CD4-positive, alpha-beta memory T cell (primary cell): Measurements from ENCODE around the gene APLN. TPM values are rescaled to one million over a fixed set of nuclear protein-coding genes. Genes with fewer than 3 reads are reported as not detected.

Experiments
- CTCF ChIA-PET: fragments of 350-600 bp; sonication (Branson Sonifier 250); formaldehyde crosslinking; loops from one replicate; lab custom pipeline; 2021; ENCODE audit warnings: inconsistent platforms; ENCODE audit not compliant: partially characterized antibody; lab: Charles Lee
- POLR2A ChIA-PET: fragments of 350-600 bp; sonication (Branson Sonifier 250); formaldehyde crosslinking; loops from one replicate; lab custom pipeline; 2021; ENCODE audit not compliant: partially characterized antibody; lab: Charles Lee
- DNase-seq, 5 donors: peaks; one replicate each; pipeline versions ENCODE4 v3.0.0 to v3.0.0-alpha.2; 2020 to 2022; ENCODE audit warnings: mixed read lengths in 1 of 5
- H3K27ac ChIP-seq: one replicate; pipeline ENCODE4 v1.7.0; 2013; ENCODE audit warnings: low read depth, low read length
- H3K27me3 ChIP-seq: 2 replicates; pipeline ENCODE4 v1.7.0; 2013; ENCODE audit warnings: mild to moderate bottlenecking, low read length, moderate library complexity; ENCODE audit not compliant: insufficient read depth
- H3K36me3 ChIP-seq: 2 replicates; pipeline ENCODE4 v1.7.0; 2013; ENCODE audit warnings: mild to moderate bottlenecking, low read length, moderate library complexity; ENCODE audit not compliant: insufficient read depth
- H3K4me1 ChIP-seq: 2 replicates; pipeline ENCODE4 v1.7.0; 2013; ENCODE audit warnings: mild to moderate bottlenecking, low read length, moderate library complexity; ENCODE audit not compliant: insufficient read depth
- H3K4me3 ChIP-seq, 2 donors: one replicate each; pipeline ENCODE4 v1.7.0; 2013; ENCODE audit warnings: low read length in 2 of 2, mild to moderate bottlenecking in 1 of 2
- H3K9me3 ChIP-seq, 2 donors: one replicate each; pipeline ENCODE4 v1.7.0; 2013; ENCODE audit warnings: low read length in 2 of 2, control low read depth in 1 of 2; ENCODE audit not compliant: control insufficient read depth in 1 of 2
- H3K27ac Mint-ChIP-seq, 7 donors: one replicate each; pipeline ENCODE4 v1.8.0; 2020 to 2021; ENCODE audit warnings: mixed read lengths in 7 of 7, mild to moderate bottlenecking in 6 of 7, inconsistent platforms in 3 of 7, moderate library complexity in 3 of 7
- H3K27me3 Mint-ChIP-seq, 2 donors: one replicate each; pipeline ENCODE4 v1.8.0; 2020 to 2021; ENCODE audit warnings: mixed read lengths in 2 of 2
- H3K36me3 Mint-ChIP-seq, 2 donors: one replicate each; pipeline ENCODE4 v1.8.0; 2020 to 2021; ENCODE audit warnings: mixed read lengths in 2 of 2, inconsistent platforms in 1 of 2, mild to moderate bottlenecking in 1 of 2
- H3K4me1 Mint-ChIP-seq, 4 donors: one replicate each; pipeline ENCODE4 v1.8.0; 2020 to 2021; ENCODE audit warnings: mixed read lengths in 4 of 4, mild to moderate bottlenecking in 1 of 4
- H3K4me3 Mint-ChIP-seq, 8 donors: one replicate each; pipeline ENCODE4 v1.8.0; 2020 to 2021; ENCODE audit warnings: mixed read lengths in 8 of 8, mild to moderate bottlenecking in 7 of 8, moderate library complexity in 6 of 8, inconsistent platforms in 3 of 8
- H3K9me3 Mint-ChIP-seq, 8 donors: one replicate each; pipeline ENCODE4 v1.8.0; 2020 to 2021; ENCODE audit warnings: mixed read lengths in 8 of 8, mild to moderate bottlenecking in 5 of 8, inconsistent platforms in 3 of 8, moderate library complexity in 1 of 8
- intact Hi-C: fragments of 100-400 bp; cut with micrococcal nuclease; formaldehyde crosslinking; loops from one replicate; pipeline ENCODE4 v1.15.1; 2023
- polyA plus RNA-seq, 2 donors: library from polyadenylated mRNA; unstranded; fragments of 300-500 nt; fragmentation: Illumina TruSeq; gene quantifications; one replicate each; pipeline ENCODE4 v1.2.3, GENCODE V29; 2021
- total RNA-seq, 2 experiments: library from RNA; stranded (reverse); gene quantifications; one replicate each; pipeline ENCODE4 v1.2.3, GENCODE V29; 2021

APLN gene
- total and polyA plus RNA-seq, 4 experiments from 2014 or later, result not detected

- no peaks in the 10 kb centered on the region for H3K27me3 ChIP-seq
- Mint-ChIP-seq H3K4me1 (no peaks in the 10 kb centered on the region), H3K27me3 (peaks cover 0 to 5% of the 10 kb centered on the region in 2 donors), H3K4me3 (no peak overlapping the region), H3K27ac (peak overlapping the region in 1 of 7 donors; percentile 37), H3K36me3 (no peaks in the 10 kb centered on the region), H3K9me3 (no peaks in the 10 kb centered on the region)
- ChIA-PET CTCF (no interaction called here), POLR2A (no interaction called here)
- no peaks in the 10 kb centered on the region for H3K36me3 ChIP-seq
- H3K27ac ChIP-seq, result no peak overlapping the region
- H3K4me1 ChIP-seq, result no peaks in the 10 kb centered on the region
- no peak for DNase-seq
- intact Hi-C loops, result no loop called here
- no peak overlapping the region for H3K4me3 ChIP-seq
- H3K9me3 ChIP-seq, result no peaks in the 10 kb centered on the region
Observed at GRCh38 chrX:129647418-129648410, 7.0 kb downstream of the APLN start.

- POLR2A ChIA-PET, result no interaction called here
Observed at GRCh38 chrX:129646566-129647417, 8.0 kb downstream of the APLN start.

GRCh38 chrX:129642641-129643040 is 12.1 kb downstream of the APLN start:
- no peak overlapping the region for H3K4me3 ChIP-seq
- Mint-ChIP-seq H3K4me1 (peaks cover 0 to 6% (median under 1%) of the 10 kb centered on the region in 4 donors), H3K36me3 (no peaks in the 10 kb centered on the region), H3K27me3 (no peaks in the 10 kb centered on the region), H3K4me3 (no peak overlapping the region), H3K9me3 (peaks cover 0 to 3% (median 0%) of the 10 kb centered on the region in 8 donors), H3K27ac (no peak overlapping the region)
- no peak for DNase-seq
- intact Hi-C loops, result no loop called here
- H3K4me1 ChIP-seq, result peaks cover 2% of the 10 kb centered on the region
- ChIA-PET CTCF (no interaction called here), POLR2A (no interaction called here)
- no peaks in the 10 kb centered on the region for H3K27me3 ChIP-seq
- no peak overlapping the region for H3K27ac ChIP-seq
- no peaks in the 10 kb centered on the region for H3K9me3 ChIP-seq
- H3K36me3 ChIP-seq, result no peaks in the 10 kb centered on the region

More at GRCh38 chrX:129646566-129647417, 8.0 kb downstream of the APLN start:
- no peaks in the 10 kb centered on the region for H3K36me3 ChIP-seq
- CTCF ChIA-PET, result no interaction called here
- no peak for DNase-seq
- Mint-ChIP-seq H3K27me3 (no peaks in the 10 kb centered on the region), H3K36me3 (no peaks in the 10 kb centered on the region), H3K4me3 (no peak overlapping the region), H3K4me1 (no peaks in the 10 kb centered on the region), H3K27ac (no peak overlapping the region), H3K9me3 (no peaks in the 10 kb centered on the region)
- H3K27ac ChIP-seq, result no peak overlapping the region
- no peak overlapping the region for H3K4me3 ChIP-seq
- H3K27me3 ChIP-seq, result no peaks in the 10 kb centered on the region
- H3K9me3 ChIP-seq, result no peaks in the 10 kb centered on the region
- intact Hi-C loops, result no loop called here
- no peaks in the 10 kb centered on the region for H3K4me1 ChIP-seq

DNA sequence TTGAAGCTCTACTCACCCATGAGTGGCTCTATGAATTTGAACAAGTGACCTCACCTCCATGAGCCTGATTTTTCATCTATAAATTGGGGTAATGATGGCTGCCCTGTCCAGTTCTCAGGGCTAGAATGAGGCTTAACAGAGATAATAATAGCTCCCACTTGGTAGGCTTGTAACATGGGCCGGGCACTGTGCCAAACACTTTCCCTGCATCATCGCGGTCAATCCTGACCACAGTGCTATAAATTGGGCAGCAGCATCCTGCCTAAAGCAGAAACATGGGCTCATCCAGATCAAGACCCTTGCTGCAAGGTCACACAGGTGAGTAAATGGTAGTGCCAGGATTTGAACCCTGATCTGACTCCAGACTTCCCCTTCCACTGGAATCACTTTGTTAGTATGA is 12.8 kb downstream of the APLN start:
- H3K4me3 Mint-ChIP-seq, result no peak overlapping the region
- Histone ChIP-seq H3K4me3 (no peak overlapping the region), H3K9me3 (no peaks in the 10 kb centered on the region), H3K4me1 (peaks cover 7% of the 10 kb centered on the region), H3K27me3 (no peaks in the 10 kb centered on the region), H3K36me3 (no peaks in the 10 kb centered on the region), H3K27ac (no peak overlapping the region)
- H3K27ac Mint-ChIP-seq, result no peak overlapping the region
- ChIA-PET CTCF (interaction anchor here (1.0 to 6.3 kb wide), 3 partner anchors 142 to 407 kb away, joined by 3 to 48 read pairs (median 4); no protein-coding TSS in a partner anchor), POLR2A (no interaction called here)
- no peaks in the 10 kb centered on the region for H3K27me3 Mint-ChIP-seq
- H3K36me3 Mint-ChIP-seq, result no peaks in the 10 kb centered on the region
- DNase-seq, result no peak
- H3K4me1 Mint-ChIP-seq, result peaks cover 0 to 12% (median 2%) of the 10 kb centered on the region in 4 donors
- intact Hi-C loops, result no loop called here
- peaks cover 0 to 3% (median 0%) of the 10 kb centered on the region in 8 donors for H3K9me3 Mint-ChIP-seq

- no peaks in the 10 kb centered on the region for H3K27me3 Mint-ChIP-seq
- intact Hi-C loops, result no loop called here
- H3K9me3 ChIP-seq, result no peaks in the 10 kb centered on the region
- H3K27ac ChIP-seq, result no peak overlapping the region
- ChIA-PET CTCF (interaction anchor here (1.0 to 6.3 kb wide), 3 partner anchors 142 to 407 kb away, joined by 3 to 48 read pairs (median 4); no protein-coding TSS in a partner anchor), POLR2A (no interaction called here)
- H3K4me1 Mint-ChIP-seq, result peaks cover 0 to 12% (median 2%) of the 10 kb centered on the region in 4 donors
- no peak overlapping the region for H3K4me3 ChIP-seq
- no peak for DNase-seq
- H3K9me3 Mint-ChIP-seq, result peaks cover 0 to 3% (median 0%) of the 10 kb centered on the region in 8 donors
- H3K27ac Mint-ChIP-seq, result no peak overlapping the region
- no peaks in the 10 kb centered on the region for H3K36me3 ChIP-seq
- H3K27me3 ChIP-seq, result no peaks in the 10 kb centered on the region
- peaks cover 7% of the 10 kb centered on the region for H3K4me1 ChIP-seq
- no peaks in the 10 kb centered on the region for H3K36me3 Mint-ChIP-seq
- no peak overlapping the region for H3K4me3 Mint-ChIP-seq
Observed at GRCh38 chrX:129641469-129641868, 13.3 kb downstream of the APLN start.

DNA sequence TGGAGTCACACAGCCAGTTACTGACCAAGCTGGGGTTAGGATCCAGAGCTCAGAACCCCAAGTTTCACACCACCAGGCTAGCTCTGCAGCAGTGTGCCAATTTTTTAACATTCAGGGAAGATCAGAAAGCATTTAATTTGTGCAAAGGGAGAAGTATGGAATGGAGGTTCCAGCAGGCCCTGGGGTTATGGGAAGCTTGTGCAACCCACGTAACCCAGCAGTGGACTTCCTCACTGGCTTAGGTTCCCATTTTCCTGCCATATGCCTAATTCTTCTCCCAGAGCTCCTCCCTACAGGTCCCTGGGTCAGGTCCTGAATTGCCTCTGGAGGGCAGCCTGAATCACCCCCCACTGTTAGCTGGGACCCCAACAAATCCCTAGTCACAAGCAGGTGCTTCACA is 14.0 kb downstream of the APLN start:
- DNase-seq, result no peak
- intact Hi-C loops, result no loop called here
- CTCF ChIA-PET, result interaction anchor here (0.7 to 6.3 kb wide), 6 partner anchors 38 to 408 kb away, joined by 3 to 48 read pairs (median 5); no protein-coding TSS in a partner anchor
- Histone ChIP-seq H3K27ac (no peak overlapping the region), H3K9me3 (no peaks in the 10 kb centered on the region), H3K4me1 (peaks cover 7% of the 10 kb centered on the region), H3K27me3 (no peaks in the 10 kb centered on the region), H3K4me3 (no peak overlapping the region), H3K36me3 (no peaks in the 10 kb centered on the region)
- POLR2A ChIA-PET, result no interaction called here
- H3K4me1 Mint-ChIP-seq, result peaks cover 0 to 12% (median 2%) of the 10 kb centered on the region in 4 donors
- no peaks in the 10 kb centered on the region for H3K36me3 Mint-ChIP-seq
- H3K4me3 Mint-ChIP-seq, result no peak overlapping the region
- H3K27ac Mint-ChIP-seq, result no peak overlapping the region
- H3K27me3 Mint-ChIP-seq, result no peaks in the 10 kb centered on the region
- H3K9me3 Mint-ChIP-seq, result peaks cover 0 to 3% (median 0%) of the 10 kb centered on the region in 8 donors
